ENCODE results near the gene DENND10.
"Not testable (repeated sequence)": the region's sequence is repeated elsewhere in the genome, so short reads cannot be mapped to it uniquely, and the experiment has no call there.

Gene DENND10

DNA sequence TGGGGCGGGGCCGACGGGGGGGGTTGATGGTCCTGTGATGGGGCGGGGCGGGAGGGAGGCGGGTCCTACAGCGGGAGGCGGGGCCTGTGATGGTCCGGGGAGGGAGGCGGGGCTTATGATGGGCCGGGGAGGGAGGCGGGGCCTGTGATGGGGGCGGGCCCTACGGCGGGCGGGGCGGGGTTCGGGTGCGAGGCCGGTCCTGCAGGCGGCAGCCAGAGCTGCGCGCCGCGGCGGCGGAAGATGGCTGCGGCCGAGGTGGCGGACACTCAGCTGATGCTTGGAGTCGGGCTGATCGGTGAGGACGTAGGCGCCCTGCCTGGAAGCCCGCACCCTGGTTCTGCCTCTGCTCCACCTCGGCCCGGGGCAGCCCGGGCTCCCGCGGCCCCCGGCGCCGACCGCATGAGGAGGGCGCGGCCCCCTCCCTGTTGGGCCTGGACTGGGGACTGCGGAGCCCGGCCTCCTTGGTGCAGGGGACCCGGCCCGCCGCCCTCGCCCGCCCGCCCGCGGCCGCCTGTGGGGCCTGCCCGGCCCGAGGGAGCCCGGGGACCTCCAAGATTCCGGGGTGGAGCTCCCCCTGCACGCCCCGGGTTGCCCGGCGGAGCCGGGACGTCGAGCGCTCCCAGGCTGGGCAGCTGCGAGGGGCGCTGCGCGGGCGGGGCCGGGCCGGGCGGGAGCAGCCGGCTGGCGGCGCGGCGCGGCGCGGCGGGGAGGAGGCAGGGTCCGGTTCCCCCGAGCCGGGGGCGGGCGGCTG, at the start of gene DENND10:
TSS of gene DENND10 (plus strand) at position 211 of the 751 bp plus-strand sequence. CDS start at position 241, 30 bp downstream.
- peak; percentile 86 for DNase-seq

GRCh38 chr10:119055472-119055871, 48.4 kb upstream of the DENND10 start:
- no peak for DNase-seq

DNA sequence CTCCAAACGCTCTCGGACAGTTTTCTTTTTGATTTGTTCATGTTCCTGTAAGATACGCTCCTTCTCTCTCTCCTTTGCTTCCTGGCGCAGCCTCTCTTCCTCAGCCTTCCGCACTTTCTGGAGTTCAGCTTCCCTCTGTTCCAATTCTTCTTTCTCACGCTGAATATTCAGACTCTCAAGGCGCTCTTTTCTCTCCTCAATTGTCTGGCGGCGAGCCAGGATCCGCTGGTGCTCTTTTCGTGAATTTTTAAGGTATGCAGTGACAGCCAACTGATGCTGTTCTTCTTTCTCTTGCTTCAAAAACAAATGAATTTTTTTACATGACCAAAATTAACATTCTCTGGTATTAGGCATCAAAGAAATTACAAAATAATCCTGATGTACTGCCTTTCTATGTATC, 45.9 kb upstream of the DENND10 start:
- DNase-seq = no peak

DNA sequence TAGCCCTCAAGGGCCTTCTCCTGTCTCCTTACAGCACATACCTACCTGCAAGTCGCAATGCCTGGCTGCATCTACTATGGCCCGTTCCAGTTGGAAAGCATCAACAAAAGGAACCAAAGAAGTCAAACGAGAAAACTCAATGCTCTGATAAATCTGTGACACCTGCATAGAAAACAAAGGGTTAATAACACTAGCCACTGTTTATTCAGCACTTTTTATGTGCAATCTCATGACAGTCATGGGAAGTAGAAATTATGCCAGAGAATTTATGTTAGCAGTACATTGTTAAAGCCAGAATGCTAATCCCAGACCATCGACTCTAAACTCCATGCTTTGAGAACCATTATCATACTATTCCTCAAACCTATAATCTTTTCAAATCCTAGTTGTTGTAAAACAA, 44.4 kb upstream of the DENND10 start:
- DNase-seq = no peak

- no peak for DNase-seq
Measured at GRCh38 chr10:119060107-119060506, 43.8 kb upstream of the DENND10 start.

DNA sequence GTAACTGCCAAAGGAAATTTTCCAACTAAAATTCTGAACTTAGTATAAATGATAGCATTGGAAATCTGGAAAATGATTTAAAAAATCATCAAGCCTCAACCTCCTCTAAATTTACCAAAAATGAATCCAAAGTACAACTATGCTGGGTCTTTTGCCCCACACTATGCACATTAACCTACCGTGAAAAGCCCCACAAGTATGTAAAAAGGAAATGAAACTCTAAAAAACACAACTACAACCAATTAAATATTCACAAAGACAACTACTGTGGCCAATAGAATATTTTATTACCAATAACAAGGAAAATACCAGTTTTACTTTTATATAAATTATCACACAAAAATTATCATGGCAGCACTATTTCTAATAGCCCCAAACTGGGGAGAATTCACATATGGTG, 42.6 kb upstream of the DENND10 start:
- DNase-seq = no peak

GRCh38 chr10:119061926-119062325, 42.0 kb upstream of the DENND10 start:
- DNase-seq = no peak

- no peak for DNase-seq
Measured at GRCh38 chr10:119070395-119071165, 33.3 kb upstream of the DENND10 start.

DNA sequence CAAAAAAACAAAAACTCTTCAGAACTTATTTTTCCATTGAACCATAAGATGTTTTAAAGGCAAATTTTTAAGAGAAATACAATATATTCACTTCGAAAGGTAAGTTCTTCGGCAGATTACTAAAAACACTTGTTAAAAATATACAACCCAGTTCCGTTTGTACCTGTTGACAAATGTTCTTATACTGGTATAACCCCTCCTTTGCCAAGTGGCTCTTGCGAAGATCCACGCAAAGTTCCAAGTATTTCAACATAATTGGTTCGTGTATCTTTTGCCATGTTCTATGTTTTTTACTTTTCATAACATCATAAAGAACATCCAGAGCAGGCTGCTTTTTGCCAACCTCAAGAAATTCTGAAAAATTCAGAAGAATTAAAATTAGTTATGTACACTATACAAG, 30.3 kb upstream of the DENND10 start:
- no peak for DNase-seq

DNA sequence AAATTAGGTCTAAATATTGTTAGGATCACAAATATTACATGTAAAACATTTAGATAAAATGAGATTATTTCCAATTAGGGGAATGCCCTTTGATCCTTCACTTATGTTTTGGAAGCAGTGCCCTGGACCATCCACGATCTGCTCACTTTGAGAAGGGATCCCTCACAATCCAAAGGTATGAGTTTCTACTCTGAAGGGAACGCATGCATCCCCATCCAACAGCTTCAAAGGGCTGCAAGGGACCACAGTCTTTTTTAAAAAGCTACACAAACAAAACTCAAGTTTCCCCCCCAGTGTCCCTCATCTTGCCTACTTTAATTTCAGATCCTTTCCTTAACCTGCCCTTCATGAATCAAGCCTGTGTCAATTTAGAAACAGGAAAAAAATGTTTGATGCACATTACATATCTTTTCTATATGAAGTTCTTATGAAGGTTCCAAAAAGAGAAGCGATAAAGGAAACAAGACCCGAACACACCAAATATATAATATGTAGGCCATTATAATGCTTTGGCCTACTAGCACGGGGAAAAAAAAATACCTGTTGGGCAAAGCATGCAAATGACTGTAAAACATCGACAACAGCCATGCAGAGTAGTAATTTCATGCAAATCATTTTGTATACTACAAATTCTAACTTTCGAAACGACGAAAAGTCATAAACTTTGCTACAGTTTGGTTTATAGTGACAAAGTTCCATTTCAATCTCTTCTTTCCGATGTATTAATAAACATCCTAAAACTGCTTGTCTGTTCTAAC, 25.3 kb upstream of the DENND10 start:
- DNase-seq = no peak

DNA sequence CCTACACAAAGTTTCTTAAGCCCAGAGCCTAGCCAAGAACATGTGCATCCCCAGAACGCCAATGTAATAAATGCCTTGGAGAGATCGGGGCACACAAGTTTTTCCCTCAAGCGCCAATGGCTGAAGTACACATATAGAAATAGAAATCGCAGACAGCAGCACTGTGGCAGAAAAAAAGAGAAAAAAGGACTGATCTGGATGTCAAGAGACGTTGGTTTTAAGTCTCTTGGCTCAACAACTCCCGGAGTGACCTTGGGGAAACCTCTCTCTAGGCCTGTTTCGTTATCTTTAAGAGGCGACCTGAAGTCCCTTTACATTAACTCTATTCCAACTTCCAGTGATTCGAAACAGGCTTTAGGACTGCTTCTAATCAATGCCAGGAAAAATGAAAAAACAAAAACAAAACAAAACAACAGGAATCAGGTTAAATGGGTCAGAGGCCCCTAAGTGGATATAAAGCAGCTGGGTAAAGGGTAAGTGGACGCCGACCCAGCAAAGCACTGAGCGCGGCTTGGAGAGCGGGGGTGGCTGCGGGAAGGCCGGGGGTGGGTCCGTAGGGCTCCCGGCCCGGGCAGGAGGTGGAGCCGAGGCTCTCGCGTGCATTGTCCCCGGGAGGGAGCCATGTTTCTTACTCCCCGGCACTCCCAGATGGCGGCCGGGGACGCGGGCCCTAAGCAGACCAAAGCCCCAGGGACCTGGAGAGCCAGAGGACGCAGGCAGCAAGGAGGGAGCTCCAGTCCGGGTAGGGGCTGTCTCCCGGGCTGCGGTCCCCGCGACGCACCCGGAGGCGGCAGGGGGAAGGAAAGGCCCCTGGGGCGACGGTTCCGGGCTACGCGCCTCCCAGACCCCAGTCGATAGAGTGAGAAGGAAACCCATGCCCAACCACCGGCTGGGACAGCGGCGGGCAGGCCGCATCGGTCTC, 24.1 kb upstream of the DENND10 start:
- DNase-seq = peak; percentile 85

- peak; percentile 97 for DNase-seq
Measured at GRCh38 chr10:119080521-119081259, 23.2 kb upstream of the DENND10 start, which contains the start of gene EIF3A. Gene EIF3A (minus strand): TSS chr10:119080817. CDS start chr10:119080676, 141 bp downstream.

GRCh38 chr10:119084896-119085295, 19.0 kb upstream of the DENND10 start:
- DNase-seq = no peak

DNA sequence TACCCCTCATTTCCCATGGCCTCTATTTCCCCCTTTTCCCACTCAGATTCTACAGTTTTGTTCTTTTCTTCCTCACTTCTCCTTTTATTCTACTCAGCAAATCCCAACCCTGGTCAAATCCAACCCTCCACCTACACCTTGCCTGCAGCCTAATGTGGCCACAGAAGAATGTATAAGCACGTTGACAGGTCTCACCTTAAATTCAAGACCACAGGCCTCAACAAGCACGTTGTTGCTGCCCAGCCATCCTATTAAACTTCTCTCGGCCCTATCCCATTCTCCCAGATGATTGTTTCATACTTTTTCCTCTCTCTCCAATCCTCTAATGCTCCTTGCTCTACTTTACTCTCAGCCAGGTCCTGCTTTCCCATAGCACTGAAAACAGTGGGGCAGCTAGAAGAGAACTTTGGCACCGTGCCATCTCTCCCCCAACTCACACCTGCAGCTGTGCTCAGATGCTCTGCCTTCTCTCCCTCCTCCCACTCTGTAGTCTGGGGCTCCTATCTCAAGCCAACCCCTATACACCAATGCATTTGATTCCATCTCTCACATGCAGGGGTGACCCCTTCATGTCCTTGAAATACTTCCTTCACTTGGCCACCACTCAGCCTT, 16.5 kb upstream of the DENND10 start:
- no peak for DNase-seq

GRCh38 chr10:119090026-119090795, 13.7 kb upstream of the DENND10 start:
- DNase-seq = no peak

DNA sequence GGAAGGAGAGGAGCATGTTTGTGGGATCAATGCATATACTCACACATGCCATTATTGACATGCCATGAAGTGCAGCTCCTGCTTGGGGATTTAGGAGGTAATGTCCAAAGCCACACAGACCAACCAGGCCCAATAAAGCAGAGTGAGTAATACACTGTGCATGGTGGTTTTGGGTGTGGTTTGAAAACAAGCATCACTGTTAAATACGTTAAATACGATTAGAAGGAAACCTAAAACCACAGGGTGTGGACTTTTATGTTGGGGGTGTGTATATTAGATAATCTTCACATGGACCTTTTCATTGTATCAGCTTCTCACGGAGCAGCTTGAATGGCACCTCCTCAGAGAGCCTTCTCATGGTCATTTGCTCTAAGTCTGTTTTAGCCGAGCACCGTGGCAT, 12.9 kb upstream of the DENND10 start:
- DNase-seq = no peak

GRCh38 chr10:119095640-119096039, 8.3 kb upstream of the DENND10 start:
- DNase-seq = no peak

- DNase-seq = not testable (repeated sequence)
Measured at GRCh38 chr10:119096641-119097415, 7.1 kb upstream of the DENND10 start.

DNA sequence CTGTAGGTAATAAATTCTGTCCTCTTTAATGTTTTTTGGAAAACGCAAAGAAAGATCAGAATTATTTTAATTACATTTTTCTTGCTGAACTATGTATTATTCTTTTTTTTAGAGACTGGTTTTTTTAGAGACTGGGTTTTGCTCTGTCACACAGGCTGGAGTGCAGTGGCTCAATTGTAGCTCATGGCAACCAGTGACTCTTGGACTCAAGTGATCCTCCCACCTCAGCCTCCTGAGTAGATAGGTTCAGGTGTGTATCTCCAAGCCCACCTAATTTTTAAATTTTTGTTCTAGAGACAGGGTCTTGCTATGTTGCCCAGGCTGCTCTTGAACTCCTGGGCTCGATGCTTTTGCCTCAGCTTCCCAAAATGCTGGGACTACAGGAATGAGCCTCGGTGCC, 5.3 kb upstream of the DENND10 start:
- DNase-seq = no peak

Measured in DMS53 (cell line).